Osteoblast (primary cell): ENCODE measurements around the gene TBX3. TPM values are rescaled to one million over a fixed set of nuclear protein-coding genes. Genes with fewer than 3 reads are reported as not detected.

ENCODE experiments used
- DNase-seq: peaks from one replicate; pipeline ENCODE4 v3.0.0; 2011; ENCODE audit warnings: low spot score, mixed read lengths; ENCODE audit not compliant: insufficient read length; ENCODE audit errors: missing footprints
- H2AFZ ChIP-seq: 2 replicates; pipeline ENCODE4 v1.6.0; 2011; ENCODE audit warnings: mild to moderate bottlenecking, low read length
- H3K27ac ChIP-seq: 2 replicates; pipeline ENCODE4 v1.5.1; 2011; ENCODE audit warnings: mild to moderate bottlenecking, low read depth, low read length, moderate library complexity
- H3K27me3 ChIP-seq: 2 replicates; pipeline ENCODE4 v1.6.0; 2012; ENCODE audit warnings: mild to moderate bottlenecking, control low read depth, inconsistent platforms, low read length, moderate library complexity; ENCODE audit not compliant: insufficient read depth
- H3K36me3 ChIP-seq: 2 replicates; pipeline ENCODE4 v1.5.1; 2011; ENCODE audit warnings: mild to moderate bottlenecking, low read length, control low read depth, moderate library complexity; ENCODE audit not compliant: insufficient read depth
- H3K4me1 ChIP-seq: 2 replicates; pipeline ENCODE4 v1.5.1; 2011; ENCODE audit warnings: mild to moderate bottlenecking, low read length, control low read depth, moderate library complexity; ENCODE audit not compliant: insufficient read depth
- H3K4me2 ChIP-seq: 2 replicates; pipeline ENCODE4 v1.6.0; 2011; ENCODE audit warnings: mild to moderate bottlenecking, low read length; ENCODE audit not compliant: insufficient read depth
- H3K4me3 ChIP-seq: fragments of 200-600 bp; sonication (generic); 3 replicates; pipeline ENCODE4 v1.5.1; 2012; ENCODE audit warnings: mild to moderate bottlenecking, low read length, inconsistent platforms; ENCODE audit not compliant: insufficient read depth
- H3K79me2 ChIP-seq: 2 replicates; pipeline ENCODE4 v1.6.0; 2012; ENCODE audit warnings: mild to moderate bottlenecking, low read length, control low read depth, inconsistent platforms; ENCODE audit not compliant: insufficient read depth
- H3K9me3 ChIP-seq: 2 replicates; pipeline ENCODE4 v1.5.1; 2011; ENCODE audit warnings: low read depth, low read length, control low read depth
- H4K20me1 ChIP-seq: 2 replicates; pipeline ENCODE4 v1.6.0; 2012; ENCODE audit warnings: mild to moderate bottlenecking, low read length, control low read depth; ENCODE audit not compliant: insufficient read depth
- total RNA-seq: library from RNA; depleted of rRNA; stranded (reverse); fragments of >200 nt; gene quantifications from 2 replicates; pipeline ENCODE4 v1.2.3, GENCODE V29; 2012
- TF ChIP-seq, protein P1 (sequence below): IDR thresholded peaks from 2 replicates; pipeline ENCODE4 v1.5.1; 2011; ENCODE audit warnings: mild to moderate bottlenecking, low read depth, low read length, moderate library complexity; ENCODE audit errors: extremely low read depth

TBX3 gene
- total RNA-seq, 1 donor = 11.9 TPM

DNA sequence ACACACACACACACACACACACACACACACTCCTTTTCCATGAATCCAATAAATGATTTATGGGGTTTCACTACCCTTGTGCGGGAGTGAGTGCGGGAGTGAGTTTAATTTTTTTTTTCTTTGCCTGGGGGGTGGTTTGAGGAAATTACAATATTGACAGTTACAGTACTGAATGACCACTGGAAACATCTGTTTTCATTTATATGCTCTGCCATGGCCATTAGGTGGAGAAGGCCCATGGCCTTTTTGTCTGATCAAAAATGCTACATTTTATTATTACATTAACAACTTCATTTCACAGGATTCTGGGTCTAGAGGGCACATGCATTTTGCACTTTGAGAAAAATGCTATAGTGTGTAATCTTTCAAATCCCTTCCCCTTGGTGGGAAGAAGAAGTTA is 5.9 kb downstream of the TBX3 start:
- Histone ChIP-seq H3K27me3 (no peaks in the 10 kb centered on the region), H3K27ac (no peak overlapping the region), H3K4me3 (no peak overlapping the region), H3K9me3 (no peaks in the 10 kb centered on the region), H2AFZ (no peak overlapping the region), H3K4me2 (no peak overlapping the region), H3K79me2 (peaks cover 49% of the 10 kb centered on the region), H3K36me3 (peaks cover 39% of the 10 kb centered on the region), H3K4me1 (peaks cover 7% of the 10 kb centered on the region), H4K20me1 (peaks cover 2% of the 10 kb centered on the region)
- TF ChIP-seq, protein P1, sequence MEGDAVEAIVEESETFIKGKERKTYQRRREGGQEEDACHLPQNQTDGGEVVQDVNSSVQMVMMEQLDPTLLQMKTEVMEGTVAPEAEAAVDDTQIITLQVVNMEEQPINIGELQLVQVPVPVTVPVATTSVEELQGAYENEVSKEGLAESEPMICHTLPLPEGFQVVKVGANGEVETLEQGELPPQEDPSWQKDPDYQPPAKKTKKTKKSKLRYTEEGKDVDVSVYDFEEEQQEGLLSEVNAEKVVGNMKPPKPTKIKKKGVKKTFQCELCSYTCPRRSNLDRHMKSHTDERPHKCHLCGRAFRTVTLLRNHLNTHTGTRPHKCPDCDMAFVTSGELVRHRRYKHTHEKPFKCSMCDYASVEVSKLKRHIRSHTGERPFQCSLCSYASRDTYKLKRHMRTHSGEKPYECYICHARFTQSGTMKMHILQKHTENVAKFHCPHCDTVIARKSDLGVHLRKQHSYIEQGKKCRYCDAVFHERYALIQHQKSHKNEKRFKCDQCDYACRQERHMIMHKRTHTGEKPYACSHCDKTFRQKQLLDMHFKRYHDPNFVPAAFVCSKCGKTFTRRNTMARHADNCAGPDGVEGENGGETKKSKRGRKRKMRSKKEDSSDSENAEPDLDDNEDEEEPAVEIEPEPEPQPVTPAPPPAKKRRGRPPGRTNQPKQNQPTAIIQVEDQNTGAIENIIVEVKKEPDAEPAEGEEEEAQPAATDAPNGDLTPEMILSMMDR = no peak
- peak; percentile 49 for DNase-seq

DNA sequence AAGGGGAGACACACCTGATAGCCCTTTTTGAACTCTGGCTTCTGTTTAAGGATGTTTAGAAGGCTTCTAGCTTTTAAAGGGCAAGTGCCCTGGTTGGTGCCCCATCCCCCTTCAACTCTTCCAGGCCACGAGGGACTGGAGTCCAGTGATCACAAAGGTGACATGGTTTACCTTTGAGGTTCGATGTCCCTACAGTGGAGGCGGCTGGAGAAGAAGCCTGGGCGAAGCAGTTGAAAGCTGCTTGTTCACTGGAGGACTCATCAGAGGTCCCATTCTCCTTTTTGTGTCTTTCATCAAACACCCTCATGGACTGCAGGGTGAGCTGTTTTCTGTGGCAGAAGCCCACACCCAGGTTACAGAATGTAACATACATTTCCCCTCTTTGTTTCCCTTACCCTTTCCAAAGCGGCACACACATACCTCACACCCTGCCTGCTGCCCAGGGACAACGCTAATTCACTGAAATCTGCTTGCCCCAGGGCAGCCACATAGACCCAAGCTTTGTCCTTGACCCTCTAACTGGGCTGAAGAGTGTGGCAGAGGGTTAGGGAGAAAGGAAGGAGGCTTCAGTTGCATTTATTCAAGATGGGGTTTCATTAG is 7.7 kb downstream of the TBX3 start:
- H3K4me2 ChIP-seq = no peak overlapping the region
- H3K79me2 ChIP-seq = peaks cover 31% of the 10 kb centered on the region
- no peak overlapping the region for H3K4me3 ChIP-seq
- H3K36me3 ChIP-seq = peaks cover 37% of the 10 kb centered on the region
- H4K20me1 ChIP-seq = no peaks in the 10 kb centered on the region
- peak; percentile 66 for DNase-seq
- H2AFZ ChIP-seq = no peak overlapping the region
- no peaks in the 10 kb centered on the region for H3K9me3 ChIP-seq
- H3K27me3 ChIP-seq = no peaks in the 10 kb centered on the region
- TF ChIP-seq, protein P1 = no peak
- H3K27ac ChIP-seq = no peak overlapping the region
- H3K4me1 ChIP-seq = peaks cover 3% of the 10 kb centered on the region

DNA sequence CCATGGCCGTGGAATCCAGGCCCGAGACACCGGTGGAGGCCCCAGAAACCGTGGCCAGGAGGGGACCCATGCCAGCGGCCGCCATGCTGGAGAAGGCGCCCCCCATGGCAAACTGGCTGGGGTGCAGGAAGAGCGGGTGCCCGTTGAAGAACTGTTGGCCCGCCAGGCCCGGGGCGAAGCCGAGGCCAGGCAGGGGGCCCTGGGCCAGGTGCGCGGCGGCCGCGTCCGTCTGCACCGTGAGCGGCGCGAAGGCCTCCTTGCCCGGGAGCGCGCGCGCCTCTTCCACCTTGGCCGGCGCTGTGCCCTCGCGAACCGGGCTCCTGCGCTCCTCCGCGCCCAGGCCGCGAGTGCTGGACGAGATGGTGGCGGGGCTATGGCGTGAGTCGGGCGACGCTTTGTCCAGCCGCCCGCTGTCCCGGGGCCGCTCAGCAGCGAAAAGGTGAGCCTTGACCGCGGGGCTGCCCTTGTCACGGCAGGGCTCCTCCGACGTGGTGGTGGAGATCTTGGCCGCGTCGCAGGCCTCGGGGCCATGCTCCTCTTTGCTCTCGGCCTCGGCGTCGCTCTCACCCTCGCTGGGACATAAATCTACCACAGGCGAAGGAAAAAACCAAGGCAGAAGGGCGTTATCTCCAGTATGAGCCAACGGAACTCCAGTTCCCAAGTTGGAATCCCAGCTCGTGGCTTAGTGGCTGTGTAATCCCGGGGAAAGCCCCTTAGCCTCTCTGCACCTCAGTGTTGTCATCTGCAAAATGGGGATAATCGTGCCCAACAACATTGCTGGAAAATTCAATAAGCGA is 9.5 kb downstream of the TBX3 start:
- no peaks in the 10 kb centered on the region for H3K9me3 ChIP-seq
- H3K79me2 ChIP-seq = peaks cover 13% of the 10 kb centered on the region
- H3K36me3 ChIP-seq = peaks cover 31% of the 10 kb centered on the region
- no peak overlapping the region for H3K4me2 ChIP-seq
- no peaks in the 10 kb centered on the region for H3K27me3 ChIP-seq
- no peaks in the 10 kb centered on the region for H3K4me1 ChIP-seq
- no peak overlapping the region for H3K4me3 ChIP-seq
- TF ChIP-seq, protein P1 = no peak
- DNase-seq = peak; percentile 79
- no peaks in the 10 kb centered on the region for H4K20me1 ChIP-seq
- H2AFZ ChIP-seq = no peak overlapping the region
- no peak overlapping the region for H3K27ac ChIP-seq

DNA sequence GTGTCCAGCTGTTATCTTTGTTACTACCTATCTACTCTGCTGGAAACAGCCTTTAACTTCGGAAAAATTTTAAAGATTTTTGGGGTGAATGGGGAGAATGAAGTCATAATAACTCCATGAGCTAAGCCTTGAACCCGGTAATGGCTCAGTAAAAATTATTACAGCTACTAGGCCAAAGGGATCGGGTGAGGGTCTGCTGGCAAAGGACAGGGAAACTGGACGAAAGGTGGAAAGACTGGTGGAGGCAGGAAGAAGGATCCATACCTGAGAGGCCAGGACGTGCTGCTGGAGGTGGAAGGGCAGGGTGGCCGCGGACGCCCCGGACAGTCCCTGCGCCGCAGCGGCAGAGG is 10.1 kb downstream of the TBX3 start:
- Histone ChIP-seq H3K9me3 (no peaks in the 10 kb centered on the region), H3K4me1 (no peaks in the 10 kb centered on the region), H3K36me3 (peaks cover 31% of the 10 kb centered on the region), H3K4me2 (no peak overlapping the region), H3K4me3 (no peak overlapping the region), H3K79me2 (peaks cover 7% of the 10 kb centered on the region), H4K20me1 (no peaks in the 10 kb centered on the region), H2AFZ (no peak overlapping the region), H3K27ac (no peak overlapping the region), H3K27me3 (no peaks in the 10 kb centered on the region)
- TF ChIP-seq, protein P1 = no peak
- peak; percentile 80 for DNase-seq
